Natural killer cell treated with Interleukin-12 subunit alpha and Interleukin-12 subunit beta and Interleukin-15 and Interleukin-18, amount 100 ng/mL, for 72 hours (primary cell): ENCODE results near the gene ADPRH. TPM values are rescaled to one million over a fixed set of nuclear protein-coding genes. Genes with fewer than 3 reads are reported as not detected.

Experiments
- ATAC-seq, 2 donors: fragments of 150-1000 bp; cut with Tn5 transposase in 1 of 2; sonication (Bioruptor Pico), chemical (Tn5 transposase) in 1 of 2; 2 replicates each; pipeline ENCODE4 v1.10.0; 2021
- DNase-seq: peaks from one replicate; pipeline ENCODE4 v3.0.0; 2022; ENCODE audit warnings: low spot score
- H3K27ac Mint-ChIP-seq, 2 donors: 1 replicate in 1 of 2; 2 replicates in 1 of 2; pipeline ENCODE4 v1.8.0; 2022; ENCODE audit warnings: mixed read lengths in 2 of 2, mild to moderate bottlenecking in 1 of 2, moderate library complexity in 1 of 2
- H3K27me3 Mint-ChIP-seq, 2 donors: 1 replicate in 1 of 2; 2 replicates in 1 of 2; pipeline ENCODE4 v1.8.0; 2022; ENCODE audit warnings: mixed read lengths in 2 of 2
- H3K36me3 Mint-ChIP-seq: one replicate; pipeline ENCODE4 v1.8.0; 2022; ENCODE audit warnings: mixed read lengths
- H3K4me1 Mint-ChIP-seq, 2 donors: 1 replicate in 1 of 2; 2 replicates in 1 of 2; pipeline ENCODE4 v1.8.0; 2022; ENCODE audit warnings: low read depth in 2 of 2, mixed read lengths in 2 of 2, mild to moderate bottlenecking in 1 of 2
- H3K4me3 Mint-ChIP-seq: one replicate; pipeline ENCODE4 v1.8.0; 2022; ENCODE audit warnings: mixed read lengths
- H3K9me3 Mint-ChIP-seq: 2 replicates; pipeline ENCODE4 v1.8.0; 2022; ENCODE audit warnings: mixed read lengths
- total RNA-seq, 2 donors: library from RNA; stranded (reverse); gene quantifications; one replicate each; pipeline ENCODE4 v1.2.3, GENCODE V29; 2022

Gene ADPRH
- total RNA-seq, 2 donors from 2014 or later: 9.2 to 10.7 TPM

GRCh38 chr3:119613872-119614271 lies 34.6 kb downstream of the ADPRH start:
- Mint-ChIP-seq H3K9me3 (no peaks in the 10 kb centered on the region), H3K36me3 (no peaks in the 10 kb centered on the region), H3K4me3 (no peak overlapping the region), H3K27me3 (peaks cover 2 to 5% of the 10 kb centered on the region in 2 donors), H3K27ac (no peak overlapping the region), H3K4me1 (no peaks in the 10 kb centered on the region)
- ATAC-seq (no peak), DNase-seq (no peak)

DNA sequence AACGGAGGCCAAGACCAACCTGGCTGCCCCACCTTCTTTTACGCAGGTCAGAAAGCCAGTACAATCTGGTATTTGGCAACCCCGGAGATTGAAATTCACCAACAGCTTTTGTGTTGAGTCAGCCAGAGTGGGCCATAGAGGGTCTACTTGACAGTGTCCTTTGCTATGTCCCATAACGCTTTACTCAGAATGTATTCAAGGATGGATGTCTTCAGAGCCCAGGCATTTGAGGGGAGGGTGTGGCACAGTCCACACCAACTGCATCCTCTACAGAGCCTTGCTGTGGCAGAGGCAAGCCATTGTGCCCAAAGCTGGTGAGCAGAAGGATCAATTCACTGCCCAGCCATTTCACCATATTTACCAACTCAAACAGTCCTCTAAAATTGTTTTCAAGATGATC lies 36.8 kb downstream of the ADPRH start:
- H3K4me3 Mint-ChIP-seq: no peak overlapping the region
- peaks cover 7 to 10% of the 10 kb centered on the region in 2 donors for H3K27me3 Mint-ChIP-seq
- H3K27ac Mint-ChIP-seq: no peak overlapping the region
- no peaks in the 10 kb centered on the region for H3K9me3 Mint-ChIP-seq
- DNase-seq: no peak
- H3K4me1 Mint-ChIP-seq: no peaks in the 10 kb centered on the region
- no peaks in the 10 kb centered on the region for H3K36me3 Mint-ChIP-seq
- no peak for ATAC-seq

DNA sequence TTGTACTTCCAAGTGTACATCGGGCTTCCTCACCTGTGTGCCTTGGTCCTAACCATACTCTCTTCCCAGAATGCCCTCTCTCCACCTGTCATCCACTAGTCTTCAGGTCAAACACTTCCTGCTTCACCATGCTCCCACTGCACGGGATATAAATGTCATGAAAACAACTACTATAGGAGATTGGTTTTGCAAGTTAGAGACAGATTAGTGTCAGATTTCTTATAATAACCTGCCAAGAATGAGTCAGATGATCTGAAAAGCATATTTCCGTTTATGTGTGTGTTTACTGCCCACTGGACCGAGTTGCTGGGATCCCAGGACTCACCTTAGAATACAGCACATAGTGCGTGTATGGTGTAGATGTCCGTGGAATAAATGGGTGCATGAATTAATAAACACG lies 39.8 kb downstream of the ADPRH start:
- Mint-ChIP-seq H3K27ac (no peak overlapping the region), H3K27me3 (peaks cover 7% of the 10 kb centered on the region in 2 donors), H3K9me3 (no peaks in the 10 kb centered on the region), H3K4me1 (no peaks in the 10 kb centered on the region), H3K4me3 (no peak overlapping the region), H3K36me3 (no peaks in the 10 kb centered on the region)
- DNase-seq (no peak), ATAC-seq (no peak)

GRCh38 chr3:119620899-119621298 lies 41.6 kb downstream of the ADPRH start:
- H3K36me3 Mint-ChIP-seq: no peaks in the 10 kb centered on the region
- peaks cover 7 to 13% of the 10 kb centered on the region in 2 donors for H3K27me3 Mint-ChIP-seq
- DNase-seq (no peak), ATAC-seq (no peak)
- peaks cover 0 to 3% of the 10 kb centered on the region in 2 donors for H3K4me1 Mint-ChIP-seq
- no peak overlapping the region for H3K4me3 Mint-ChIP-seq
- no peak overlapping the region for H3K27ac Mint-ChIP-seq
- no peaks in the 10 kb centered on the region for H3K9me3 Mint-ChIP-seq

GRCh38 chr3:119624002-119624720 lies 44.9 kb downstream of the ADPRH start:
- H3K27ac Mint-ChIP-seq: no peak overlapping the region
- H3K4me3 Mint-ChIP-seq: no peak overlapping the region
- peaks cover 2 to 16% of the 10 kb centered on the region in 2 donors for H3K27me3 Mint-ChIP-seq
- DNase-seq (no peak), ATAC-seq (no peak)
- H3K36me3 Mint-ChIP-seq: no peaks in the 10 kb centered on the region
- peaks cover 17 to 21% of the 10 kb centered on the region in 2 donors for H3K4me1 Mint-ChIP-seq
- no peaks in the 10 kb centered on the region for H3K9me3 Mint-ChIP-seq

DNA sequence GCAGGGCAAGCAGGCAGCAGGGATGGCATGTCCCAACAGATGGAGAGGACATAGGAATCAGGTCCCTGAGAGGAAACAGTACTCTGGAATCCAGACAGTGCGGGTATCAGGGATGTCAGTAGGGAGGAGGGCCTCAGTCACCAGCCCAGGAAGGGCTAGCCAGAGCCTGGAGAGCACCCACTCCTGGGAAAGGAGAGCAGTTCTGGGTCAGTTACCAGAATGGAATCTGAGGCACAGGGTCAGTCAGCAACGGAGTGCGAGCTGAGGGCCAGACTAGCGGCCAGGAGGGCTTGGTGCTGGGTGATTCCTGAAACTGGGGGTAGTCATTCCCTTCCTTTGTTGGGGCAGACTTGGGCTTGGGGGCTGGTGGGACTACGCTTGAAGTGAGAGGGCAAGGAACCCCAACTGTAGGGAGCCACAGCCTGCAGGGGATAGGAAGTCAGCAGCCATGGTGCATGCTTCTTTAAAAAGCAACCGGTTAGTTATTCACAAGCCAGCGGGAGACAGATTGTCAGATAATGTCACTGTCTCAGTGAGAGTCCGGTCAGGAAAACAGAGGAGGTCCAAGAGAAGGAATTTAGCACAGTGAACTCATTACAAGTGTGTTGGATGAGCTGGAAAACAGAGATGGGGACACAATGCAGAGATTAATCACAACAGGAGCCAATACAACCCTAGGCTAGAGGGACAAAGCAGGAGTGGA lies 46.3 kb downstream of the ADPRH start:
- Mint-ChIP-seq H3K36me3 (no peaks in the 10 kb centered on the region), H3K4me1 (peaks cover 17 to 21% of the 10 kb centered on the region in 2 donors), H3K27me3 (peaks cover 0 to 12% of the 10 kb centered on the region in 2 donors), H3K4me3 (no peak overlapping the region), H3K9me3 (no peaks in the 10 kb centered on the region), H3K27ac (no peak overlapping the region)
- ATAC-seq (peak in 1 of 2 donors; percentile 8), DNase-seq (no peak)

GRCh38 chr3:119626196-119626595 lies 46.9 kb downstream of the ADPRH start:
- H3K27ac Mint-ChIP-seq: no peak overlapping the region
- H3K27me3 Mint-ChIP-seq: peaks cover 0 to 15% of the 10 kb centered on the region in 2 donors
- no peak overlapping the region for H3K4me3 Mint-ChIP-seq
- ATAC-seq (no peak), DNase-seq (no peak)
- H3K36me3 Mint-ChIP-seq: no peaks in the 10 kb centered on the region
- no peaks in the 10 kb centered on the region for H3K9me3 Mint-ChIP-seq
- peaks cover 17 to 21% of the 10 kb centered on the region in 2 donors for H3K4me1 Mint-ChIP-seq

GRCh38 chr3:119627461-119627860 lies 48.2 kb downstream of the ADPRH start:
- peaks cover 17 to 21% of the 10 kb centered on the region in 2 donors for H3K4me1 Mint-ChIP-seq
- ATAC-seq (peak; percentile 44 to 63), DNase-seq (no peak)
- peak overlapping the region; percentile 27 to 37 for H3K27ac Mint-ChIP-seq
- peaks cover 0 to 15% of the 10 kb centered on the region in 2 donors for H3K27me3 Mint-ChIP-seq
- no peaks in the 10 kb centered on the region for H3K36me3 Mint-ChIP-seq
- H3K9me3 Mint-ChIP-seq: no peaks in the 10 kb centered on the region
- H3K4me3 Mint-ChIP-seq: no peak overlapping the region

DNA sequence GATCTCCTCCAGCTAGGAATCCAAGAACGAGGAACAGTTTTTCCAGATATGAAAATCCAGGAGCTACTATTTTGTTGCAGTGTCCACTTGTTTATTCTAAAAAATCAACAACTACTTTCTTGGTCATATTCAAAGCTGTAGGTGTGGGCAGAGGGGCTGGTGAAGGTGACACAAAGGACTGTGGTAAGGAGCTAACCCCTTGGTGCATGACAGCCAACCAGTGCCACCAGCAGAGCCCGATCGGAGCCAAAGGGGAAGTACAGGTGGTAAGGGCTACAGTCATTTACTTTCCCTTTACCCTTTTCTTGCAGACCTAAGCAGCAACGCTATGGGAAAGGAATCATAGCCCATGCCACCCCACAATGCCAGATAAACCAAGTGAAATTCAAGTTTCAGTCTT lies 49.1 kb downstream of the ADPRH start:
- peaks cover 0 to 17% of the 10 kb centered on the region in 2 donors for H3K27me3 Mint-ChIP-seq
- H3K27ac Mint-ChIP-seq: peak overlapping the region in 1 of 2 donors; percentile 27
- no peaks in the 10 kb centered on the region for H3K36me3 Mint-ChIP-seq
- DNase-seq: no peak
- no peaks in the 10 kb centered on the region for H3K9me3 Mint-ChIP-seq
- peak in 1 of 2 donors; percentile 52 for ATAC-seq
- H3K4me1 Mint-ChIP-seq: peaks cover 17 to 21% of the 10 kb centered on the region in 2 donors
- H3K4me3 Mint-ChIP-seq: no peak overlapping the region

- ATAC-seq (no peak), DNase-seq (no peak)
- Mint-ChIP-seq H3K27ac (no peak overlapping the region), H3K4me3 (no peak overlapping the region), H3K36me3 (no peaks in the 10 kb centered on the region), H3K27me3 (peaks cover 0 to 17% of the 10 kb centered on the region in 2 donors), H3K9me3 (no peaks in the 10 kb centered on the region), H3K4me1 (peaks cover 17 to 21% of the 10 kb centered on the region in 2 donors)
These were observed 49.6 kb downstream of the ADPRH start for GRCh38 chr3:119628816-119629445.

GRCh38 chr3:119630128-119630879 lies 51.0 kb downstream of the ADPRH start:
- ATAC-seq (no peak), DNase-seq (no peak)
- Mint-ChIP-seq H3K9me3 (no peaks in the 10 kb centered on the region), H3K4me3 (no peak overlapping the region), H3K27me3 (peaks cover 0 to 14% of the 10 kb centered on the region in 2 donors), H3K36me3 (no peaks in the 10 kb centered on the region), H3K4me1 (peaks cover 14 to 21% of the 10 kb centered on the region in 2 donors), H3K27ac (no peak overlapping the region)

- no peak overlapping the region for H3K27ac Mint-ChIP-seq
- ATAC-seq (no peak), DNase-seq (no peak)
- H3K36me3 Mint-ChIP-seq: no peaks in the 10 kb centered on the region
- peaks cover 14 to 21% of the 10 kb centered on the region in 2 donors for H3K4me1 Mint-ChIP-seq
- H3K27me3 Mint-ChIP-seq: peaks cover 0 to 12% of the 10 kb centered on the region in 2 donors
- H3K9me3 Mint-ChIP-seq: no peaks in the 10 kb centered on the region
- H3K4me3 Mint-ChIP-seq: no peak overlapping the region
These were observed 51.6 kb downstream of the ADPRH start for GRCh38 chr3:119630880-119631329.

DNA sequence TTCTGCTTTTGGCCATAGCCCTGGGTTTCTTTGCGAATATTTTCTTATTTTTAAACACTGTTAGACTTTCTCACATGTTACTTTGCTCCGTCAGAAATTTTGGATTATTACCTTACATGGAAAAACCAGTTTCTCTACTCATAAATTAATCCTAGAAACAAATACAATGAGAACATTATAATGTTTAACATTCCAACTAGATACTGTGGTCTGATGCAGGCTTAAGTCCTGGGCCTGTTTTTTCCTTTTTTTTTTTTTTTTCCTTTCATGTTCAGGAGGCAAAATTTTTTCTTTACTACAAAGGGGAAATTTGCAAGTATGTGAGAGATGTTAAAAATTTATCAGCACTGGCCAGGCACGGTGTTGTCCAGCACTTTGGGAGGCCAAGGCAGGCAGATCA lies 52.2 kb downstream of the ADPRH start:
- ATAC-seq: no peak
- H3K9me3 Mint-ChIP-seq: no peaks in the 10 kb centered on the region
- no peak overlapping the region for H3K27ac Mint-ChIP-seq
- peaks cover 0 to 12% of the 10 kb centered on the region in 2 donors for H3K27me3 Mint-ChIP-seq
- H3K36me3 Mint-ChIP-seq: no peaks in the 10 kb centered on the region
- peaks cover 14 to 15% of the 10 kb centered on the region in 2 donors for H3K4me1 Mint-ChIP-seq
- no peak overlapping the region for H3K4me3 Mint-ChIP-seq
- DNase-seq: no peak
